GM21515 (cell line): Measurements from ENCODE around the gene CCDC146.
A peak's percentile ranks its signal among the peaks of the same experiment; 100 is the strongest.
"Not testable (repeated sequence)": the region's sequence is repeated elsewhere in the genome, so short reads cannot be mapped to it uniquely, and the experiment has no call there.

Source experiments
- ATAC-seq: cut with Tn5 transposase; IDR thresholded peaks from one replicate; pipeline ENCODE4 v1.9.1; 2021; ENCODE audit not compliant: unreplicated experiment

Gene CCDC146

GRCh38 chr7:77121860-77122681 is at the start of gene CCDC146:
TSS of gene CCDC146 (plus strand) at chr7:77122615. CDS start at chr7:77167669, 45,054 bp downstream.
- ATAC-seq: peak; percentile 98

GRCh38 chr7:77074786-77075396 is 47.5 kb upstream of the CCDC146 start:
- ATAC-seq: not testable (repeated sequence)

- not testable (repeated sequence) for ATAC-seq
Measured at GRCh38 chr7:77077060-77077459, 45.4 kb upstream of the CCDC146 start.

GRCh38 chr7:77079112-77079511 is 43.3 kb upstream of the CCDC146 start:
- not testable (repeated sequence) for ATAC-seq

GRCh38 chr7:77079624-77080023 is 42.8 kb upstream of the CCDC146 start:
- ATAC-seq: not testable (repeated sequence)

- not testable (repeated sequence) for ATAC-seq
Measured at GRCh38 chr7:77080236-77080635, 42.2 kb upstream of the CCDC146 start.

GRCh38 chr7:77082192-77082591 is 40.2 kb upstream of the CCDC146 start:
- not testable (repeated sequence) for ATAC-seq

GRCh38 chr7:77092301-77092700 is 30.1 kb upstream of the CCDC146 start:
- not testable (repeated sequence) for ATAC-seq

GRCh38 chr7:77100501-77100900 is 21.9 kb upstream of the CCDC146 start:
- ATAC-seq: not testable (repeated sequence)

GRCh38 chr7:77101187-77101586 is 21.2 kb upstream of the CCDC146 start:
- ATAC-seq: not testable (repeated sequence)

GRCh38 chr7:77102671-77103070 is 19.7 kb upstream of the CCDC146 start:
- not testable (repeated sequence) for ATAC-seq

- ATAC-seq: not testable (repeated sequence)
Measured at GRCh38 chr7:77105904-77106303, 16.5 kb upstream of the CCDC146 start.

- ATAC-seq: not testable (repeated sequence)
Measured at GRCh38 chr7:77107659-77108058, 14.8 kb upstream of the CCDC146 start.

GRCh38 chr7:77108362-77108761 is 14.1 kb upstream of the CCDC146 start:
- not testable (repeated sequence) for ATAC-seq

- not testable (repeated sequence) for ATAC-seq
Measured at GRCh38 chr7:77112719-77113306, 9.6 kb upstream of the CCDC146 start.

GRCh38 chr7:77125486-77125885 is 3.1 kb downstream of the CCDC146 start:
- ATAC-seq: not testable (repeated sequence)

GRCh38 chr7:77127009-77127408 is 4.6 kb downstream of the CCDC146 start:
- not testable (repeated sequence) for ATAC-seq

- peak; percentile 59 for ATAC-seq
Measured at GRCh38 chr7:77128582-77129410, 6.4 kb downstream of the CCDC146 start.

GRCh38 chr7:77131781-77132180 is 9.4 kb downstream of the CCDC146 start:
- not testable (repeated sequence) for ATAC-seq

GRCh38 chr7:77138668-77139067 is 16.3 kb downstream of the CCDC146 start:
- ATAC-seq: not testable (repeated sequence)

- not testable (repeated sequence) for ATAC-seq
Measured at GRCh38 chr7:77140291-77140690, 17.9 kb downstream of the CCDC146 start.
